HG03521 (cell line): ENCODE measurements around the gene DPP6.
"Not testable (repeated sequence)": the region's sequence is repeated elsewhere in the genome, so short reads cannot be mapped to it uniquely, and the experiment has no call there.

Source experiments
- ATAC-seq: cut with Tn5 transposase; IDR thresholded peaks from one replicate; pipeline ENCODE4 v1.9.1; 2021; ENCODE audit warnings: mild to moderate bottlenecking, moderate library complexity; ENCODE audit not compliant: unreplicated experiment

Gene DPP6

GRCh38 chr7:154051643-154052529 lies at the start of gene DPP6:
DPP6 (plus strand) TSS chr7:154052398.
- ATAC-seq: not testable (repeated sequence)

GRCh38 chr7:154009423-154009911 lies 42.7 kb upstream of the DPP6 start:
- ATAC-seq: not testable (repeated sequence)

- not testable (repeated sequence) for ATAC-seq
These were observed 41.3 kb upstream of the DPP6 start for GRCh38 chr7:154010726-154011568.

GRCh38 chr7:154012800-154013199 lies 39.4 kb upstream of the DPP6 start:
- ATAC-seq: not testable (repeated sequence)

GRCh38 chr7:154015636-154016035 lies 36.6 kb upstream of the DPP6 start:
- ATAC-seq: not testable (repeated sequence)

GRCh38 chr7:154018354-154018753 lies 33.8 kb upstream of the DPP6 start:
- not testable (repeated sequence) for ATAC-seq

- not testable (repeated sequence) for ATAC-seq
These were observed 24.4 kb upstream of the DPP6 start for GRCh38 chr7:154027805-154028204.

- not testable (repeated sequence) for ATAC-seq
These were observed 21.6 kb upstream of the DPP6 start for GRCh38 chr7:154030476-154031080.

- peak; percentile 70 for ATAC-seq
These were observed 12.6 kb upstream of the DPP6 start for GRCh38 chr7:154039466-154040165.

GRCh38 chr7:154050394-154050793 lies 1.8 kb upstream of the DPP6 start:
- not testable (repeated sequence) for ATAC-seq

- ATAC-seq: not testable (repeated sequence)
These were observed 1.1 kb upstream of the DPP6 start for GRCh38 chr7:154051006-154051642.

- not testable (repeated sequence) for ATAC-seq
These were observed 493 bp downstream of the DPP6 start for GRCh38 chr7:154052530-154053252.

GRCh38 chr7:154053466-154054312 lies 1.5 kb downstream of the DPP6 start:
- ATAC-seq: not testable (repeated sequence)

- ATAC-seq: not testable (repeated sequence)
These were observed 2.5 kb downstream of the DPP6 start for GRCh38 chr7:154054664-154055063.

- not testable (repeated sequence) for ATAC-seq
These were observed 3.4 kb downstream of the DPP6 start for GRCh38 chr7:154055491-154056106.

GRCh38 chr7:154058783-154059182 lies 6.6 kb downstream of the DPP6 start:
- ATAC-seq: not testable (repeated sequence)

GRCh38 chr7:154060551-154060950 lies 8.4 kb downstream of the DPP6 start:
- ATAC-seq: not testable (repeated sequence)

GRCh38 chr7:154071833-154072232 lies 19.6 kb downstream of the DPP6 start:
- not testable (repeated sequence) for ATAC-seq
